ELR (cell line): ENCODE measurements around the gene HSPA14.
A peak's percentile ranks its signal among the peaks of the same experiment; 100 is the strongest.
"Not testable (repeated sequence)": the region's sequence is repeated elsewhere in the genome, so short reads cannot be mapped to it uniquely, and the experiment has no call there.

Source experiments
- DNase-seq: peaks from one replicate; pipeline ENCODE4 v3.0.0-alpha.2; 2015; ENCODE audit warnings: low read depth

HSPA14 gene

GRCh38 chr10:14838582-14839304 is 637 bp downstream of the HSPA14 start:
- DNase-seq = peak; percentile 50

GRCh38 chr10:14839305-14839695 is 1.2 kb downstream of the HSPA14 start:
- peak; percentile 32 for DNase-seq

- DNase-seq = no peak
Measured at GRCh38 chr10:14840178-14840577, 2.1 kb downstream of the HSPA14 start.

- no peak for DNase-seq
Measured at GRCh38 chr10:14843327-14843988, 5.4 kb downstream of the HSPA14 start.

- no peak for DNase-seq
Measured at GRCh38 chr10:14844948-14845347, 6.8 kb downstream of the HSPA14 start.

- no peak for DNase-seq
Measured at GRCh38 chr10:14852236-14852635, 14.1 kb downstream of the HSPA14 start.

GRCh38 chr10:14855453-14855852 is 17.3 kb downstream of the HSPA14 start:
- DNase-seq = no peak

GRCh38 chr10:14858338-14858960 is 20.3 kb downstream of the HSPA14 start:
- no peak for DNase-seq

GRCh38 chr10:14859043-14859442 is 20.9 kb downstream of the HSPA14 start:
- no peak for DNase-seq

- DNase-seq = no peak
Measured at GRCh38 chr10:14859775-14860174, 21.7 kb downstream of the HSPA14 start.

- no peak for DNase-seq
Measured at GRCh38 chr10:14860791-14861190, 22.7 kb downstream of the HSPA14 start.

GRCh38 chr10:14864466-14864865 is 26.4 kb downstream of the HSPA14 start:
- DNase-seq = not testable (repeated sequence)

- DNase-seq = not testable (repeated sequence)
Measured at GRCh38 chr10:14864871-14865270, 26.8 kb downstream of the HSPA14 start.

- DNase-seq = peak; percentile 76
Measured at GRCh38 chr10:14873090-14873760, 35.1 kb downstream of the HSPA14 start.

GRCh38 chr10:14875941-14876340 is 37.8 kb downstream of the HSPA14 start:
- no peak for DNase-seq

- DNase-seq = no peak
Measured at GRCh38 chr10:14876764-14877163, 38.7 kb downstream of the HSPA14 start.

GRCh38 chr10:14878266-14879123 is 40.4 kb downstream of the HSPA14 start, which contains the start of gene SUV39H2:
Gene SUV39H2, plus strand, starts transcription at chr10:14878866. Its CDS starts 23 bp downstream, at chr10:14878889.
- DNase-seq = peak; percentile 95

- peak; percentile 55 for DNase-seq
Measured at GRCh38 chr10:14879124-14879927, 41.2 kb downstream of the HSPA14 start.

GRCh38 chr10:14879928-14880193 is 41.8 kb downstream of the HSPA14 start:
- no peak for DNase-seq

GRCh38 chr10:14880229-14880628 is 42.1 kb downstream of the HSPA14 start:
- peak; percentile 32 for DNase-seq

- no peak for DNase-seq
Measured at GRCh38 chr10:14884082-14884481, 46.0 kb downstream of the HSPA14 start.
